ENCODE results near the gene VNN1.

DNA sequence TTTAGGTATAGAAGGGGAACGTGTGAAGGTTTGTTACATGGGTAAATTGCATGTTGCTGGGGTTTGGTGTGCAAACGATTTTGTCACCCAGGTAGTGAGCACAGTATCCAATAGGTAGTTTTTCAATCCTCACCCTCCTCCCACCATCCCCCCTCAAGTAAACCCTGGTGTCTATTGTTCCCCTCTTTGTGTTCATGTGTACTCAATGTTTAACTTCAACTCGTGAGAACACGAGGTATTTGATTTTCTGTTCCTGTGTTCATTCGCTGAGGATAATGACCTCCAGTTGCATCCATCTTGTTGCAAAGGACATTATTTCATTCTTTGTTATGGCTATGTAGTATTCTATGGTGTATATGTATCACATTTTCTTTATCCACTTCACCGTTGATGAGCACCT is 11.6 kb upstream of the VNN1 start:
- TF ChIP-seq, protein P1, sequence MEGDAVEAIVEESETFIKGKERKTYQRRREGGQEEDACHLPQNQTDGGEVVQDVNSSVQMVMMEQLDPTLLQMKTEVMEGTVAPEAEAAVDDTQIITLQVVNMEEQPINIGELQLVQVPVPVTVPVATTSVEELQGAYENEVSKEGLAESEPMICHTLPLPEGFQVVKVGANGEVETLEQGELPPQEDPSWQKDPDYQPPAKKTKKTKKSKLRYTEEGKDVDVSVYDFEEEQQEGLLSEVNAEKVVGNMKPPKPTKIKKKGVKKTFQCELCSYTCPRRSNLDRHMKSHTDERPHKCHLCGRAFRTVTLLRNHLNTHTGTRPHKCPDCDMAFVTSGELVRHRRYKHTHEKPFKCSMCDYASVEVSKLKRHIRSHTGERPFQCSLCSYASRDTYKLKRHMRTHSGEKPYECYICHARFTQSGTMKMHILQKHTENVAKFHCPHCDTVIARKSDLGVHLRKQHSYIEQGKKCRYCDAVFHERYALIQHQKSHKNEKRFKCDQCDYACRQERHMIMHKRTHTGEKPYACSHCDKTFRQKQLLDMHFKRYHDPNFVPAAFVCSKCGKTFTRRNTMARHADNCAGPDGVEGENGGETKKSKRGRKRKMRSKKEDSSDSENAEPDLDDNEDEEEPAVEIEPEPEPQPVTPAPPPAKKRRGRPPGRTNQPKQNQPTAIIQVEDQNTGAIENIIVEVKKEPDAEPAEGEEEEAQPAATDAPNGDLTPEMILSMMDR (IDR thresholded peaks at IDR 0.05), result no peak
- TF ChIP-seq ZFX (IDR thresholded peaks at IDR 0.05; ENCODE audit: borderline replicate concordance), result no peak

All from 22Rv1 (cell line).